NT2/D1 (cell line): ENCODE measurements around the gene XYLT2.
"Not testable (repeated sequence)": the region's sequence is repeated elsewhere in the genome, so short reads cannot be mapped to it uniquely, and the experiment has no call there.

Experiments
- DNase-seq: peaks from one replicate; pipeline ENCODE4 v3.0.0-alpha.2; 2011; ENCODE audit warnings: low read depth, low spot score
- H3K27me3 ChIP-seq: 2 replicates; pipeline ENCODE4 v1.6.0; 2011; ENCODE audit warnings: mild to moderate bottlenecking; ENCODE audit not compliant: insufficient read length, insufficient read depth
- H3K36me3 ChIP-seq: 2 replicates; pipeline ENCODE4 v1.6.1; 2011; ENCODE audit warnings: mild to moderate bottlenecking, low read length, mixed read lengths; ENCODE audit not compliant: insufficient read depth, insufficient read length
- H3K4me1 ChIP-seq: 2 replicates; pipeline ENCODE4 v1.5.1; 2011; ENCODE audit not compliant: insufficient read depth, insufficient read length
- H3K4me3 ChIP-seq: 2 replicates; pipeline ENCODE4 v1.5.1; 2011; ENCODE audit warnings: low read depth; ENCODE audit not compliant: insufficient read length
- H3K9ac ChIP-seq: 2 replicates; pipeline ENCODE4 v1.6.0; 2011; ENCODE audit warnings: low read depth; ENCODE audit not compliant: insufficient read length
- H3K9me3 ChIP-seq: 2 replicates; pipeline ENCODE4 v1.5.1; 2011; ENCODE audit warnings: mild to moderate bottlenecking, low read length; ENCODE audit not compliant: insufficient read depth
- SUZ12 ChIP-seq: IDR thresholded peaks from 2 replicates; pipeline ENCODE4 v1.6.1; 2011; ENCODE audit not compliant: insufficient read length, insufficient read depth; ENCODE audit errors: extremely low read depth
- YY1 ChIP-seq: IDR thresholded peaks from 2 replicates; pipeline ENCODE4 v1.6.1; 2011; ENCODE audit not compliant: insufficient read length, insufficient read depth
- ZNF274 ChIP-seq: IDR thresholded peaks from 2 replicates; pipeline ENCODE4 v1.6.1; 2011; ENCODE audit warnings: mild to moderate bottlenecking, low read depth, low read length

Gene XYLT2

GRCh38 chr17:50312308-50312707 is 33.6 kb upstream of the XYLT2 start:
- TF ChIP-seq SUZ12 (no peak), ZNF274 (no peak), YY1 (no peak)
- no peak overlapping the region for H3K4me3 ChIP-seq
- H3K9me3 ChIP-seq, result no peaks in the 10 kb centered on the region; the same call in 1 of the 2 replicates
- H3K4me1 ChIP-seq, result no peaks in the 10 kb centered on the region
- H3K9ac ChIP-seq, result no peak overlapping the region
- no peak for DNase-seq
- no peaks in the 10 kb centered on the region for H3K36me3 ChIP-seq
- peaks cover 3% of the 10 kb centered on the region for H3K27me3 ChIP-seq

GRCh38 chr17:50314456-50315011 is 31.4 kb upstream of the XYLT2 start:
- TF ChIP-seq YY1, result no peak
- no peak for TF ChIP-seq ZNF274
- no peak for TF ChIP-seq SUZ12
- no peak for DNase-seq
- Histone ChIP-seq H3K9ac (no peak overlapping the region), H3K9me3 (no peaks in the 10 kb centered on the region; the same call in 1 of the 2 replicates), H3K27me3 (peaks cover 3% of the 10 kb centered on the region), H3K36me3 (no peaks in the 10 kb centered on the region), H3K4me3 (no peak overlapping the region), H3K4me1 (peaks cover 8% of the 10 kb centered on the region)

- Histone ChIP-seq H3K9me3 (no peaks in the 10 kb centered on the region; the same call in 1 of the 2 replicates), H3K27me3 (peaks cover 3% of the 10 kb centered on the region), H3K9ac (no peak overlapping the region), H3K36me3 (no peaks in the 10 kb centered on the region), H3K4me1 (peaks cover 8% of the 10 kb centered on the region), H3K4me3 (no peak overlapping the region)
- DNase-seq, result no peak
- TF ChIP-seq ZNF274 (no peak), YY1 (no peak), SUZ12 (no peak)
These were observed 29.8 kb upstream of the XYLT2 start for GRCh38 chr17:50316016-50316587.

- H3K4me3 ChIP-seq, DNase-seq, H3K9ac ChIP-seq, H3K36me3 ChIP-seq, H3K9me3 ChIP-seq, H3K4me1 ChIP-seq, H3K27me3 ChIP-seq: not testable (repeated sequence)
These were observed 29.3 kb upstream of the XYLT2 start for GRCh38 chr17:50316660-50317059.

GRCh38 chr17:50317121-50317520 is 28.8 kb upstream of the XYLT2 start:
- Histone ChIP-seq H3K36me3 (no peaks in the 10 kb centered on the region), H3K9me3 (no peaks in the 10 kb centered on the region; the same call in 1 of the 2 replicates), H3K4me1 (peaks cover 8% of the 10 kb centered on the region), H3K27me3 (peaks cover 3% of the 10 kb centered on the region), H3K9ac (no peak overlapping the region), H3K4me3 (no peak overlapping the region)
- TF ChIP-seq YY1 (no peak), SUZ12 (no peak)
- DNase-seq, result no peak

GRCh38 chr17:50318501-50319285 is 27.2 kb upstream of the XYLT2 start:
- H3K9me3 ChIP-seq, result no peaks in the 10 kb centered on the region; the same call in 1 of the 2 replicates
- no peak for TF ChIP-seq YY1
- DNase-seq, result no peak
- H3K9ac ChIP-seq, result no peak overlapping the region
- H3K36me3 ChIP-seq, result no peaks in the 10 kb centered on the region
- H3K4me3 ChIP-seq, result no peak overlapping the region
- peaks cover 8% of the 10 kb centered on the region for H3K4me1 ChIP-seq
- H3K27me3 ChIP-seq, result no peaks in the 10 kb centered on the region

GRCh38 chr17:50319306-50320004 is 26.5 kb upstream of the XYLT2 start:
- Histone ChIP-seq H3K9me3 (no peaks in the 10 kb centered on the region; the same call in 1 of the 2 replicates), H3K4me3 (no peak overlapping the region), H3K4me1 (peaks cover 8% of the 10 kb centered on the region), H3K36me3 (no peaks in the 10 kb centered on the region), H3K9ac (no peak overlapping the region), H3K27me3 (no peaks in the 10 kb centered on the region)
- no peak for TF ChIP-seq YY1
- no peak for TF ChIP-seq ZNF274
- no peak for TF ChIP-seq SUZ12
- DNase-seq, result no peak
